T47D (cell line): ENCODE measurements around the gene JPH2.

Experiments used
- DNase-seq, 2 experiments: peaks; one replicate each; pipeline versions ENCODE4 v3.0.0 to v3.0.0-alpha.2; 2011 to 2012; ENCODE audit warnings: low read depth in 1 of 2, low spot score in 1 of 2
- JUND ChIP-seq: IDR thresholded peaks from 2 replicates; pipeline ENCODE4 v1.6.1; 2012; ENCODE audit warnings: low read depth
- in situ Hi-C: cut with HindIII; loops from 2 replicates; pipeline ENCODE4 v1.10.0; 2016; ENCODE audit warnings: low sequenced_read_pairs, low pct_unique_long_range_greater_than_20kb

The JPH2 gene

GRCh38 chr20:44222027-44222426, 35.0 kb upstream of the JPH2 start:
- DNase-seq: no peak
- no peak for TF ChIP-seq JUND
- in situ Hi-C loops: no loop called here

- in situ Hi-C loops: no loop called here
- DNase-seq: no peak
- TF ChIP-seq JUND: no peak
These were observed 34.5 kb upstream of the JPH2 start for GRCh38 chr20:44221368-44221954.

GRCh38 chr20:44219791-44220190, 32.8 kb upstream of the JPH2 start:
- DNase-seq: no peak
- TF ChIP-seq JUND: no peak
- in situ Hi-C loops: no loop called here

- in situ Hi-C loops: no loop called here
- no peak for DNase-seq
- TF ChIP-seq JUND: no peak
These were observed 32.3 kb upstream of the JPH2 start for GRCh38 chr20:44219170-44219730.

GRCh38 chr20:44218446-44218845, 31.5 kb upstream of the JPH2 start:
- in situ Hi-C loops: no loop called here
- TF ChIP-seq JUND: no peak
- DNase-seq: no peak

GRCh38 chr20:44217342-44218092, 30.5 kb upstream of the JPH2 start:
- in situ Hi-C loops: no loop called here
- TF ChIP-seq JUND: no peak
- peak; percentile 58 to 87 for DNase-seq

GRCh38 chr20:44215125-44215524, 28.1 kb upstream of the JPH2 start:
- in situ Hi-C loops: no loop called here
- DNase-seq: peak in 1 of 2 experiments; percentile 87

GRCh38 chr20:44212792-44213191, 25.8 kb upstream of the JPH2 start:
- in situ Hi-C loops: no loop called here
- no peak for TF ChIP-seq JUND

More at GRCh38 chr20:44215125-44215524, 28.1 kb upstream of the JPH2 start:
- TF ChIP-seq JUND: no peak

GRCh38 chr20:44211177-44212039, 24.4 kb upstream of the JPH2 start:
- no peak for TF ChIP-seq JUND
- DNase-seq: no peak
- in situ Hi-C loops: no loop called here

More at GRCh38 chr20:44212792-44213191, 25.8 kb upstream of the JPH2 start:
- no peak for DNase-seq

- in situ Hi-C loops: no loop called here
- DNase-seq: peak; percentile 95 to 100
These were observed 23.6 kb upstream of the JPH2 start, which contains the start of gene OSER1 for GRCh38 chr20:44210406-44211176. TSS of gene OSER1 (minus strand) at chr20:44210771. CDS start at chr20:44206957, 3,814 bp downstream.

GRCh38 chr20:44209686-44210405, 22.9 kb upstream of the JPH2 start:
- no peak for DNase-seq
- TF ChIP-seq JUND: no peak
- in situ Hi-C loops: no loop called here

More at GRCh38 chr20:44210406-44211176, 23.6 kb upstream of the JPH2 start, which contains the start of gene OSER1:
- no peak for TF ChIP-seq JUND
